ENCODE measurements around the gene CEND1. TPM values are rescaled to one million over a fixed set of nuclear protein-coding genes. Genes with fewer than 3 reads are reported as not detected.

The CEND1 gene
- total and polyA plus RNA-seq, 2 of the 4 experiments (the other 2 are of a cell fraction), result 0.90 to 4.0 TPM

DNA sequence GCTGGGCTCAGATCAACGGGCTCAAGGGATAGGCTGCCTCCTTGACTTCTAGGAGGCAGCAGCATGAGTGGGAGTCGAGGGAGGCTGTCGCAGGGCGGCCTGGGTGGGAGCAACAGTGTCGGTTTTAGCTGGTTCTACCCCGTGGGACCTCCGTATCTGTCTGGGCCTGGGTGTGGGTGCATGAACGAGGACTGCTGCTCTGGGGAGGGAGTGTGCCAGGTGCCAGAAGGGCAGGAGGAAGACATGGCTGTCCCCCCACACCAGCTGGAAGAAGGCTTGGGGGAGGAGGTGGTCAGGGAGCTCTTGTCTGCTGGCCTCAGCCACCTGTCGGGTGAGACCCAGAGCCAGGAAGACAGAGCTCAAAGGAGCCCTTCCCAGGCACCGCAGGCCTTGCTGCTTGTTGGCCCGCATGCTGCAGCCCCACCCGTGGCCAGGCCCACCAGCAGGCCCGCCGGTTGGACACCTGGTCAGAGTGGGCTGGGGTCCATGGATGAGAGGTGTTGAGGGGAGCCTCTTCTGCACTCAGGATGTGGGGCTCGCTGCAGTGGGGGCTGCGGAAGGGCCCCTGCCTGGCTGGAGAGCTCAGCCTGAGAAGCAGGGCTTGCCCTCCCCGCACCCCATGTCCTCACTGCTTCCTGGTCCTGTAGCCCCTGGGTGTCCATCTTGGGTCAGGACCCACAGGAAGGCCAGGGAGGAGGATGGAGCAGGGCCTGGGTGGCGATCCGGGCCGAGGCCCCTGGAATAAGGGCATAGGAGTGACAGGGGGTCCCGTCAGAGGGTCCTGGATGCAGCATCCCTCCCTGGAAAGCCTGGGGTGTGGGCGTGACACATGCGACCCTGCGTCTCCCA is 3.4 kb downstream of the CEND1 start:
- Histone ChIP-seq H3K4me1 (ENCODE audit: control insufficient read depth, insufficient read depth, low read length) (peaks cover 11% of the 10 kb centered on the region), H2BK120ac (ENCODE audit: low read depth, low read length) (no peak overlapping the region), H3K36me3 (ENCODE audit: control insufficient read depth, insufficient read depth, low read length) (0 out of 2 replicates have a peak, but pooled peaks cover 2% of the 10 kb centered on the region), H3K79me1 (ENCODE audit: low read depth in 1 of 2, low read length in 2 of 2) (peaks cover 0 to 15% of the 10 kb centered on the region in 2 experiments; a peak in 2 of 4 replicates), H2AK9ac (replicated peaks; ENCODE audit: low read depth, low read length, poor library complexity) (peak overlapping the region; percentile 1), H4K8ac (ENCODE audit: low read depth in 2 of 2, low read length in 2 of 2) (no peak overlapping the region), H3K56ac (ENCODE audit: extremely low read depth, insufficient read depth, low read length) (no peak overlapping the region), H3K18ac (ENCODE audit: low read depth, low read length) (no peak overlapping the region), H4K5ac (ENCODE audit: low read depth, low read length) (no peak overlapping the region), H2AK5ac (ENCODE audit: low read depth, low read length) (no peak overlapping the region), H4K91ac (ENCODE audit: insufficient read depth, low read depth, low read length) (no peak overlapping the region), H2BK15ac (ENCODE audit: low read depth, low read length) (no peak overlapping the region), H3K23ac (ENCODE audit: low read depth, low read length) (no peak overlapping the region), H3K9me3 (ENCODE audit: control insufficient read depth, insufficient read depth, low read length) (no peaks in the 10 kb centered on the region), H3K4me2 (ENCODE audit: low read depth, low read length) (no peak overlapping the region), H3K4me3 (ENCODE audit: insufficient read depth, low read depth, low read length) (no peak overlapping the region), H3K9me1 (ENCODE audit: insufficient read depth, low read length) (no peaks in the 10 kb centered on the region), H2AFZ (replicated peaks; ENCODE audit: low read length, poor library complexity) (no peak overlapping the region), H2BK20ac (ENCODE audit: low read depth, low read length) (no peak overlapping the region), H3K14ac (replicated peaks; ENCODE audit: low read depth, low read length) (no peak overlapping the region), H3K9ac (ENCODE audit: low read depth, low read length) (no peak overlapping the region), H2BK5ac (ENCODE audit: low read depth, low read length, poor library complexity, severe bottlenecking) (no peak overlapping the region), H3K4ac (ENCODE audit: low read depth, low read length) (no peak overlapping the region), H4K20me1 (ENCODE audit: insufficient read depth, low read length) (peaks cover 16% of the 10 kb centered on the region), H3K27ac (ENCODE audit: insufficient read depth, low read length) (no peak overlapping the region), H3K27me3 (ENCODE audit: control insufficient read depth, insufficient read depth, low read length) (no peaks in the 10 kb centered on the region)
- intact Hi-C loops (cut with micrococcal nuclease), result no loop called here
- in situ Hi-C loops (cut with MboI; ENCODE audit: low sequenced_read_pairs), result no loop called here
- ChIA-PET POLR2A (ENCODE audit: unreplicated experiment) (no interaction called here), CTCF (no interaction called here)
- dilution Hi-C loops (cut with HindIII; ENCODE audit: low sequenced_read_pairs, unreplicated experiment), result no loop called here
- BruUV-seq (replicated peaks), result no TSS peak
- no peak for TF ChIP-seq BHLHE40 (IDR thresholded peaks at IDR 0.05; ENCODE audit: low read depth, low read length)
- TF ChIP-seq, protein P1, sequence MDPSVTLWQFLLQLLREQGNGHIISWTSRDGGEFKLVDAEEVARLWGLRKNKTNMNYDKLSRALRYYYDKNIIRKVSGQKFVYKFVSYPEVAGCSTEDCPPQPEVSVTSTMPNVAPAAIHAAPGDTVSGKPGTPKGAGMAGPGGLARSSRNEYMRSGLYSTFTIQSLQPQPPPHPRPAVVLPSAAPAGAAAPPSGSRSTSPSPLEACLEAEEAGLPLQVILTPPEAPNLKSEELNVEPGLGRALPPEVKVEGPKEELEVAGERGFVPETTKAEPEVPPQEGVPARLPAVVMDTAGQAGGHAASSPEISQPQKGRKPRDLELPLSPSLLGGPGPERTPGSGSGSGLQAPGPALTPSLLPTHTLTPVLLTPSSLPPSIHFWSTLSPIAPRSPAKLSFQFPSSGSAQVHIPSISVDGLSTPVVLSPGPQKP (IDR thresholded peaks at IDR 0.05; ENCODE audit: borderline replicate concordance, low read depth, low read length), result no peak
- TF ChIP-seq, protein P2, sequence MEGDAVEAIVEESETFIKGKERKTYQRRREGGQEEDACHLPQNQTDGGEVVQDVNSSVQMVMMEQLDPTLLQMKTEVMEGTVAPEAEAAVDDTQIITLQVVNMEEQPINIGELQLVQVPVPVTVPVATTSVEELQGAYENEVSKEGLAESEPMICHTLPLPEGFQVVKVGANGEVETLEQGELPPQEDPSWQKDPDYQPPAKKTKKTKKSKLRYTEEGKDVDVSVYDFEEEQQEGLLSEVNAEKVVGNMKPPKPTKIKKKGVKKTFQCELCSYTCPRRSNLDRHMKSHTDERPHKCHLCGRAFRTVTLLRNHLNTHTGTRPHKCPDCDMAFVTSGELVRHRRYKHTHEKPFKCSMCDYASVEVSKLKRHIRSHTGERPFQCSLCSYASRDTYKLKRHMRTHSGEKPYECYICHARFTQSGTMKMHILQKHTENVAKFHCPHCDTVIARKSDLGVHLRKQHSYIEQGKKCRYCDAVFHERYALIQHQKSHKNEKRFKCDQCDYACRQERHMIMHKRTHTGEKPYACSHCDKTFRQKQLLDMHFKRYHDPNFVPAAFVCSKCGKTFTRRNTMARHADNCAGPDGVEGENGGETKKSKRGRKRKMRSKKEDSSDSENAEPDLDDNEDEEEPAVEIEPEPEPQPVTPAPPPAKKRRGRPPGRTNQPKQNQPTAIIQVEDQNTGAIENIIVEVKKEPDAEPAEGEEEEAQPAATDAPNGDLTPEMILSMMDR (conservative IDR thresholded peaks at IDR 0.05; ENCODE audit: low read depth, low read length), result no peak
- no peak for TF ChIP-seq SMC3 (IDR thresholded peaks at IDR 0.05; ENCODE audit: low read depth, low read length)
- no peak for TF ChIP-seq CHD1 (IDR thresholded peaks at IDR 0.05; ENCODE audit: low read depth, low read length)
- TF ChIP-seq MXI1 (IDR thresholded peaks at IDR 0.05; ENCODE audit: borderline replicate concordance, low read depth, low read length), result no peak
- TF ChIP-seq POLR2A (IDR thresholded peaks at IDR 0.05; ENCODE audit: low read depth, low read length), result no peak
- TF ChIP-seq NFE2L2 (IDR thresholded peaks at IDR 0.05; ENCODE audit: low read depth, low read length), result no peak
- TF ChIP-seq CEBPB (IDR thresholded peaks at IDR 0.05; ENCODE audit: low read depth, low read length), result no peak
- no peak for DNase-seq
- whole genome bisulfite sequencing, 2 experiments (ENCODE audit: extremely low coverage in 2 of 2, insufficient read length in 1 of 2), result 93% methylated on average over 10 of the region's 24 CpGs; no CpG with 5 or more reads in 1 of the 2 experiments
- ATAC-seq (ENCODE audit: low read depth), result no peak

All from IMR-90 (cell line).